OCI-LY7 (cell line): ENCODE measurements around the gene CRB2.

Experiments used
- EZH2phosphoT487 ChIP-seq: fragments of 200-600 bp; sonication (generic); IDR thresholded peaks from 2 replicates; pipeline ENCODE4 v1.6.1; 2018; ENCODE audit warnings: low read depth, borderline replicate concordance, mild to moderate bottlenecking, mixed run types, antibody characterized with exemption, low read length, moderate library complexity, mixed read lengths
- TF ChIP-seq, protein P1 (sequence below): fragments of 200-600 bp; sonication (generic); conservative IDR thresholded peaks from 2 replicates; pipeline ENCODE4 v1.5.1; 2014; ENCODE audit warnings: mild to moderate bottlenecking, antibody characterized with exemption, low read length, moderate library complexity, mixed read lengths

DNA sequence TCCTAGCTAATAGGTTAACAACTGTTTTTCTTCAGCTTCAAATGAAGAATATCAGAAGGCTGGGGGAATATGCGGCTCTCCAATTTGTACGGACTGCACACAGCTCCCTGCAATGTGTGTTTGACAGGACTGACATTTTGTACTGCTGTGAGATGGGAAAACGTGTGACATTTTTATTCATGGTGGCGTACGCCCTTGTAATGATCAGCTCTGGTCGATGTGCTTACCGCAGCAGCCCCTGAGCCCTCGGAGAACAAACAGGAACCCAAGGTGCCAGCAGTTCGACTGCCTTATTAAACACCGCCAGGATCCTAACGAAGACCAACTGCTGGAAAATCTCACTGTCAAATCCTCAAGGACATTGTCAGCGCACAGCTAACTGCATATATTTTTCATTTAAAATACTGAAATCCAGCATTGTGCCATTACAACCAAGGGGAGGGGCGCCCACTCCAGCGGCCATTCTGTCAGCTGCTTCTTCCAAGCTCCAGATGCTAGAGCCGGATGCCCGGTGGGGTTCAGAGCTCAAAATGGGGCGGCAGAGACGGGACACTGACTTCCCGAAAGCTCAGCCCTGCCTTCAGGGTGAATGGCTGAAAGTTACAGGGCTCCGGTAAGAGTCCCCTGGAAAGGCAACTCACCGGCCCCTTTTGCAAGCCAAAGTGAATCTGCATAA, 66.8 kb downstream of the CRB2 start:
- TF ChIP-seq, protein P1, sequence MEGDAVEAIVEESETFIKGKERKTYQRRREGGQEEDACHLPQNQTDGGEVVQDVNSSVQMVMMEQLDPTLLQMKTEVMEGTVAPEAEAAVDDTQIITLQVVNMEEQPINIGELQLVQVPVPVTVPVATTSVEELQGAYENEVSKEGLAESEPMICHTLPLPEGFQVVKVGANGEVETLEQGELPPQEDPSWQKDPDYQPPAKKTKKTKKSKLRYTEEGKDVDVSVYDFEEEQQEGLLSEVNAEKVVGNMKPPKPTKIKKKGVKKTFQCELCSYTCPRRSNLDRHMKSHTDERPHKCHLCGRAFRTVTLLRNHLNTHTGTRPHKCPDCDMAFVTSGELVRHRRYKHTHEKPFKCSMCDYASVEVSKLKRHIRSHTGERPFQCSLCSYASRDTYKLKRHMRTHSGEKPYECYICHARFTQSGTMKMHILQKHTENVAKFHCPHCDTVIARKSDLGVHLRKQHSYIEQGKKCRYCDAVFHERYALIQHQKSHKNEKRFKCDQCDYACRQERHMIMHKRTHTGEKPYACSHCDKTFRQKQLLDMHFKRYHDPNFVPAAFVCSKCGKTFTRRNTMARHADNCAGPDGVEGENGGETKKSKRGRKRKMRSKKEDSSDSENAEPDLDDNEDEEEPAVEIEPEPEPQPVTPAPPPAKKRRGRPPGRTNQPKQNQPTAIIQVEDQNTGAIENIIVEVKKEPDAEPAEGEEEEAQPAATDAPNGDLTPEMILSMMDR = no peak
- TF ChIP-seq EZH2phosphoT487 = no peak
